Adipocyte (in vitro differentiated cells): ENCODE measurements around the gene SNED1.
A peak's percentile ranks its signal among the peaks of the same experiment; 100 is the strongest.

Experiments
- DNase-seq: peaks from one replicate; pipeline ENCODE4 v3.0.0-alpha.2; 2015; ENCODE audit warnings: low read depth
- H3K27me3 ChIP-seq: replicated peaks from 2 replicates; pipeline ENCODE4 v1.7.0; 2013; ENCODE audit warnings: mild to moderate bottlenecking, low read length, moderate library complexity; ENCODE audit not compliant: control insufficient read depth, insufficient read depth
- H3K36me3 ChIP-seq: 2 replicates; pipeline ENCODE4 v1.7.0; 2013; ENCODE audit warnings: low read length, mild to moderate bottlenecking, moderate library complexity; ENCODE audit not compliant: control insufficient read depth, insufficient read depth, severe bottlenecking
- H3K4me1 ChIP-seq: 2 replicates; pipeline ENCODE4 v1.7.0; 2013; ENCODE audit warnings: mild to moderate bottlenecking, low read length, moderate library complexity; ENCODE audit not compliant: control insufficient read depth, insufficient read depth
- H3K4me3 ChIP-seq: 2 replicates; pipeline ENCODE4 v1.7.0; 2013; ENCODE audit warnings: mild to moderate bottlenecking, low read length, moderate library complexity
- H3K9ac ChIP-seq: 2 replicates; pipeline ENCODE4 v1.7.0; 2013; ENCODE audit warnings: mild to moderate bottlenecking, low read length, moderate library complexity
- H3K9me3 ChIP-seq: 2 replicates; pipeline ENCODE4 v1.7.0; 2013; ENCODE audit warnings: mild to moderate bottlenecking, low read length, moderate library complexity; ENCODE audit not compliant: control insufficient read depth

SNED1 gene

DNA sequence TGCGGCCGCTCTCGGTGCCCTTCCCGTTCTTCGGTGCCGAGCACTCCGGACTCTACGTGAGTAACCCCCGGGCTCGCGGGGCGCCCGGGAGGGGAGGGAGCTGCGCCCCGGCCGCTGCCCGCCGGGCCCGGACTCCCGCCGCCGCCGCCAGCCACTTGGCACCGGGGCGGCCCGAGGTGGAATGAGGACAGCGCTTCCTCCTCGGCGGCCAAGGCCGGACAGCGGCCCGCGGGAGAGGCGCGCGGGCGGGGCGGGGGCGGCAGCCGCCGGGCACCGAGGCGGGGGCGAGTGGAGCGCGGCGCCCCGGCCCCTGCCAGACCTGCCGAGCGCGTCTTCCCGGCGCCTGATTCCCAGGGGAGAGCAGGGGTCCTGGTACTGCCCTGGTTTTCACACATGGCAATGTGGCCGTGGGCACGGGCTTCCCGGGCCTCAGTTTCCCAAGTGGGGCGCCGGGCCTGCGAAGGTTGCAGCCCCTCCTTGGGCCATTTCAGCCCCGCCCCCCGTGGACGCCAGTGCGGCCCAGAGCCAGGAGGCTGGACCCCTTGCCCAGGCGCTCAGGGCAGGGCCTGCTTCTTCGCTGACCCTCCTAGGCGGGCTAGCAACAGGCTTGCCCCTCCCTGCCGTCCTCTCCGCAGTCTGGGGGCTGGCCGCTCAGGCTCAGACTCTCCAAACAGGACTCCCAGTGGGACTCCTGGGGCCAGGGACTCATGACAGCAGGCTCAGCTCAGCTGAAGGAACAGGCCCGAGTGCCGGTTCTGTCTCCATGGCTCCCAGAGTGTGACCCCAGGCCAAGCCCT, 775 bp downstream of the SNED1 start:
- peak overlapping the region; percentile 88 for H3K9ac ChIP-seq
- H3K36me3 ChIP-seq, result peaks cover 32% of the 10 kb centered on the region
- peaks cover 47% of the 10 kb centered on the region for H3K4me1 ChIP-seq
- peaks cover 11% of the 10 kb centered on the region for H3K9me3 ChIP-seq
- DNase-seq, result peak; percentile 73
- no peaks in the 10 kb centered on the region for H3K27me3 ChIP-seq
- H3K4me3 ChIP-seq, result peak overlapping the region; percentile 87

DNA sequence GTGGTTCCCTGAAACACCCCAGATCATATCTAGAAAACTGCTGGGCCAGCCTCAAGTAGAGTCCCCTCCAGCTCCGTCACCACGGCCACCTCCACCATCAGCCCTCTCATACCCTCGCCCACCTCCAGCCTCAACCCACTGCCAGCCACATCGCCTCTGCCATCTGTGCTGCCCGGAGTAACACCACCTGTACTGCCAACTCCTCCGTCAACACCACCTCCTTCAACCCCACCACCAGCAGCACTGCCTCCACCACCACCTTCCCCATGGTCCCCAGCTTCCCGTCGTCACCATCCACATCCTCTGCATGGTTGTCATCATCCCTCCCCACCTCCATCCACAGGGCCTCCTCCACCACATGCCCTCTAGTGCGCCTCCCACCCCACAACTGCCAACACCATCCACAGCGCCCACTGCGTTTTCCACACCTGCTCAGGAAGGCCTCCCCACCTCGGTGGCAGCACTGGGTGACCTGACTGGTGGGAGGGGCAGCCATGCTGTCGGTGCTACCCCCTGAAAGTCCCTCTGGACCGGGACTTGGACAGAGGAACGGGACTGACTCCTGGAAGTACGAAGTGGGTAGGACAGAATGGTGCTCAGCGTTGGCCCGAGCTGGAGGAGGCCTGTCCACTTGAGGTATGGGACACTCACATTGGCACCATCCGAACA, 1.6 kb downstream of the SNED1 start:
- H3K4me3 ChIP-seq, result peak overlapping the region; percentile 87
- no peaks in the 10 kb centered on the region for H3K27me3 ChIP-seq
- H3K4me1 ChIP-seq, result peaks cover 40% of the 10 kb centered on the region
- no peak for DNase-seq
- H3K36me3 ChIP-seq, result peaks cover 39% of the 10 kb centered on the region
- H3K9me3 ChIP-seq, result peaks cover 18% of the 10 kb centered on the region
- H3K9ac ChIP-seq, result peak overlapping the region; percentile 88

GRCh38 chr2:241000831-241001321, 2.5 kb downstream of the SNED1 start:
- Histone ChIP-seq H3K9ac (peak overlapping the region; percentile 88), H3K36me3 (peaks cover 48% of the 10 kb centered on the region), H3K4me3 (peak overlapping the region; percentile 87), H3K9me3 (peaks cover 26% of the 10 kb centered on the region), H3K27me3 (no peaks in the 10 kb centered on the region), H3K4me1 (peaks cover 36% of the 10 kb centered on the region)
- DNase-seq, result no peak

DNA sequence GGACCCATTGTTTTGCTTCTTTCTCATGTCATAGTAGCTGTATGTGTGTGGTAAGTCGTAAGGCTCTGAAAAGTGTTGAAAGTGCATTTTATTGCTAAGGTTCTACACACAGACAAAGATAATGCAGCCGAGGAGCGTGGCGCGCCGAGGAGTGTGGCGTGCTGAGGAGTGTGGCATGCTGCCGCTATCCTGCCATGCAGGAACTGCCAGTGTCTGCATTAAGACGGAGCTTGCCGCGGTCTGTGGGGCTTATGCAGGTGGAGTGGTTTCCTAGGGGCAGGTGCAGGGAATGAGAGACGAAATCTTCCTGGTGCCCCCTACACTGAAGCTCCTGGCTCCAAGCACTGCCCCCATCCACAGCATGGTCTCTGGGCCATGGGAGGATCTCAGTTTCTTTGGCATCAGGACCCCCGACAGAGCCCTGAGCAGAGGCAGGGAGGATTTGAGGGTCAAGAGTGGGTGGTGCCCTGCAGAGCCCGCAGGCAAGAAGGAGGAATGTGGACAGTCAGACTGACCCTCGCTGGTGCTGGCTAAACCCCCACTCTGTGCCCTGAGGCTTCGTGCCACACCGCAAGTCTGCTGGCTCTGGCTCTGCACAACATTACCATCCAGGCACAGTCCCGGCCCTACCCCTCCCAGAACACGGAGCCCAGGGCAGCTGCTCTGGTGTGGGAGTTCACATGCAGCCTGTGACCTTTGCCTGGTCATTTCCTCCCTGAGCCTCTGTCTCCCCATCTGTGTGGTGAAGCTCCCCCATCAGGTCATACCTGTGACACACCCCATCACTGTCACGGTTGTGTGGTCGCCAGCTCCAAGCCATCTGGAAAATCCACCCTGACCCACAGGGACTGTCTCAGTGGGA, 3.2 kb downstream of the SNED1 start:
- Histone ChIP-seq H3K27me3 (no peaks in the 10 kb centered on the region), H3K9me3 (peaks cover 31% of the 10 kb centered on the region), H3K4me3 (peak overlapping the region; percentile 87), H3K9ac (peak overlapping the region; percentile 88), H3K36me3 (peaks cover 50% of the 10 kb centered on the region), H3K4me1 (peaks cover 32% of the 10 kb centered on the region)
- DNase-seq, result no peak

DNA sequence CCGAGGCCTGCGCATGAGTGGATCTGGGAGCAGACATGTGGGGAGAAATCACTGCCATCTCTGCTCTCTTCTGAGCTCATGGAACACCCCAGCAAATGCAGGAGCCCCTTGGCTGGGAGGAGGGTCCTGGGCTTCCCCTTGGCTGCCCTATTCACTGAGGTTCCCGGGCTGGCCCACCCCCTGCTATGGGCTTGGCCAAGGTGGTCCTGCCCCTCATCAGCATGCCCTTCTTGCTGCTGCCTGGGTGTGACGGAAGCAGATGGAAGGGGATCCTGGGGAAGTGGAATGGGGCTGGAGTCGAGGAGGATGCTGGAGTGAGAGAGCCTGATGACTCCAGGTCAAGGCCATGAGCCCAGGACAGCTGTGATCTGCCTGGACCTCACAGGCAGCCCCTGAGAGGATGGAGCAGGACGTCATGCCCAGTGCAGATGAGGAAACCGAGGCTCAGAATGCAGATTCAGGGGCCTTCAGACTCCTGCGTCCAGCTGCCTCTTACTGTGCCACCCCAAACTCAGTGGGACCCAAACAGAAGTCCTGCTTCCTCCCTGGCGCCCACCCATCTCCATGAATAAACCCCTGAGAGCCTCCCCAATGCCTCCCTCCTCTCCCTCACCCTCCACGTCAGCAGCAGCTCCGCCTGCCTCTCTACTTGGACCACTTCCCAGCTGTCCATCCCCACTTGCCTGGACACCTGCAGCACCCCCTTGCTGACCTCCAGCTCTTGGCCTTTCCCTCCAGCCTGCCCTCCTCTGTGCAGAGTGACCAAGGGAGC, 4.0 kb downstream of the SNED1 start:
- Histone ChIP-seq H3K9ac (no peak overlapping the region), H3K27me3 (no peaks in the 10 kb centered on the region), H3K36me3 (peaks cover 54% of the 10 kb centered on the region), H3K4me1 (peaks cover 24% of the 10 kb centered on the region), H3K9me3 (peaks cover 31% of the 10 kb centered on the region), H3K4me3 (no peak overlapping the region)
- DNase-seq, result no peak

DNA sequence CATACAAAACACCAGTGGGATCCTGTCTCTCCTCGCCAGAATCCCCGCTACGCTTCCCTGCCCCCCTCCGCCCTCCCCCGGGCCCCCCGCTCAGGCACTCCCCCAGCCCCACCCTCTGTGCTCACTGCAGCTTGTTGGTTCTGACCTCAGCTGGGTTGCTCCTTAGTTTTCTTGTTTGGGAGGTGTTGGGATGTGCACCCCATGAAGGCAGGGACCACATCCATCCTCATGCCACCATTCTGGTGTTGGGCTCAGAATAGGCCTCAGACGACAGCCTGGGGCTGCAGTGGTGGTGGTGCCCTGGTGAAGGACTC, 4.6 kb downstream of the SNED1 start:
- Histone ChIP-seq H3K36me3 (peaks cover 54% of the 10 kb centered on the region), H3K9ac (no peak overlapping the region), H3K9me3 (peaks cover 31% of the 10 kb centered on the region), H3K4me3 (no peak overlapping the region), H3K4me1 (peaks cover 18% of the 10 kb centered on the region), H3K27me3 (no peaks in the 10 kb centered on the region)
- DNase-seq, result no peak

GRCh38 chr2:241003369-241003768, 5.0 kb downstream of the SNED1 start:
- Histone ChIP-seq H3K27me3 (no peaks in the 10 kb centered on the region), H3K4me3 (no peak overlapping the region), H3K36me3 (peaks cover 54% of the 10 kb centered on the region), H3K4me1 (peaks cover 17% of the 10 kb centered on the region), H3K9ac (no peak overlapping the region), H3K9me3 (peaks cover 31% of the 10 kb centered on the region)
- no peak for DNase-seq

- H3K4me3 ChIP-seq, result no peak overlapping the region
- peaks cover 31% of the 10 kb centered on the region for H3K9me3 ChIP-seq
- H3K4me1 ChIP-seq, result peaks cover 17% of the 10 kb centered on the region
- peaks cover 54% of the 10 kb centered on the region for H3K36me3 ChIP-seq
- H3K27me3 ChIP-seq, result no peaks in the 10 kb centered on the region
- H3K9ac ChIP-seq, result no peak overlapping the region
- DNase-seq, result no peak
Observed at GRCh38 chr2:241003830-241004564, 5.6 kb downstream of the SNED1 start.

DNA sequence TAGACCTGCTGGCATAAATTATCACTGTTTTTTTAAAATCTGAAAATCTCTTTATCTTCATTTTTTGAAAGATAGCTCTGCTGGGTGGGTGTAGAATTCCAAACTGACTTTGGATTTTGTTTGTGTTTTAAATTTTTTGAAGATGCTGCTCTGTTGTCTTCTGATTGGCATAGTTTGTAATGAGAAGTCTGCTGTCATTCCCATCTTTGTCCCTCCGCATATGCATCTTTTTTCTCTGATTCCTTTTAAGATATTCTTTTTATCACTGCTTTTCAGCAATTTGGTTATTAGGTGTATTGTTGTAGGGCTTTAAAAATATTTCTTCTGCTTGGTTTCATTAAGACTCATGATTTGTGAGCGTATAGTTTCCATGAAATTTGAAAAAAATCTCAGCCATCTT, 7.2 kb downstream of the SNED1 start:
- Histone ChIP-seq H3K9me3 (peaks cover 31% of the 10 kb centered on the region), H3K4me3 (no peak overlapping the region), H3K4me1 (peaks cover 21% of the 10 kb centered on the region), H3K36me3 (peaks cover 51% of the 10 kb centered on the region), H3K9ac (no peak overlapping the region), H3K27me3 (no peaks in the 10 kb centered on the region)
- no peak for DNase-seq

- no peak overlapping the region for H3K4me3 ChIP-seq
- peaks cover 45% of the 10 kb centered on the region for H3K36me3 ChIP-seq
- peaks cover 23% of the 10 kb centered on the region for H3K4me1 ChIP-seq
- no peak overlapping the region for H3K9ac ChIP-seq
- no peaks in the 10 kb centered on the region for H3K27me3 ChIP-seq
- DNase-seq, result no peak
- H3K9me3 ChIP-seq, result peaks cover 31% of the 10 kb centered on the region
Observed at GRCh38 chr2:241006412-241006811, 8.0 kb downstream of the SNED1 start.
